HG02763 (cell line): ENCODE data around the gene PPARA.
A peak's percentile ranks its signal among the peaks of the same experiment; 100 is the strongest.
"Not testable (repeated sequence)": the region's sequence is repeated elsewhere in the genome, so short reads cannot be mapped to it uniquely, and the experiment has no call there.

Experiments
- ATAC-seq: cut with Tn5 transposase; IDR thresholded peaks from one replicate; pipeline ENCODE4 v1.9.1; 2021; ENCODE audit warnings: mild to moderate bottlenecking, moderate library complexity; ENCODE audit not compliant: unreplicated experiment

PPARA gene

GRCh38 chr22:46240506-46240905 lies 90.2 kb downstream of the PPARA start:
- ATAC-seq = no peak

DNA sequence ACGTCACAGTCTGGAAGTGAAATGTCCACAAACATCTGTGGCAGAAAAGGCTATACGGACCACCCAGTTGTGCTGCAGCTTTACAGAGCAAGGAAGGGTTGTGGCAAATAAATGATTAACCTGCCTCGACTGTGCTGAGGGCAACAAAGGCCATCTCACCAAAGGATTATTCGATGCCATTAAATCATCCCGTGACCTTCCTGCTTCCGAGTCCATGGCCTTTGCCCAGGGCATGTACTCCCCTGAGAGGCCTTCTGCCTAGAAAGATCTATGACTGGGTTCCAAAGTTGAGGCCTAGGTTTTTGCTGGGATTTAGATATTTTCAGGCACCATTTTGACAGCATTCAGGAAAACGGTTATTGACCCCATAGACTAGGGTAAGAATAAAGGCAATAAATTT lies 90.6 kb downstream of the PPARA start:
- ATAC-seq = no peak

DNA sequence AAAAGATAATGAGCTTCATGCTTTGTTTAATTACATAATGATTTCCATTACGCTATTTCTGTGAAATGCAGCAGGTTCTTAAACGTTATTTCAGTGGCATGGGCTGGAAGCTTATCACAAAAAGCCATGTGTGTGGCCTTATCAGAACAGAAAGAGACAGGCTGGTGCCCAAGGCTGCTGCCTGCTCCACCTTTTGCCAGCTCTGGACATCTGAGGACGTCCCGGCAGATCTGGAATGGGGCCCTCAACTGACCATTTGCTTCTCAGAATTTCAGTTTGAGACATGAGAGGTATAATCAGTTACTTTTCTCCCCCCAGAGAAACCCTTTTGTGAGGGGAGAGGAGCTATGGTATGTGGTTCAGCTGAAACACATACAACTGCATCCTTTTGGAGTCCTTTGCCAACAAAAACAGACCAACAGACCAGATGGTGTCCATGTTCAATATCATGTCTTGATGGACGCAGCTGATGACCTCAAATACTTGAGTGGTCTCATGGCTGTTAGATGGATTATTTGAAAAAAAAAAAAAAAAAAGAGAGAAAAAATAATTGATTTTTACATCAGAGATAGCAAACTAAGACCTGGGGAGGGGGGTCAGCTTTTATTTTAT lies 91.2 kb downstream of the PPARA start:
- ATAC-seq = no peak

DNA sequence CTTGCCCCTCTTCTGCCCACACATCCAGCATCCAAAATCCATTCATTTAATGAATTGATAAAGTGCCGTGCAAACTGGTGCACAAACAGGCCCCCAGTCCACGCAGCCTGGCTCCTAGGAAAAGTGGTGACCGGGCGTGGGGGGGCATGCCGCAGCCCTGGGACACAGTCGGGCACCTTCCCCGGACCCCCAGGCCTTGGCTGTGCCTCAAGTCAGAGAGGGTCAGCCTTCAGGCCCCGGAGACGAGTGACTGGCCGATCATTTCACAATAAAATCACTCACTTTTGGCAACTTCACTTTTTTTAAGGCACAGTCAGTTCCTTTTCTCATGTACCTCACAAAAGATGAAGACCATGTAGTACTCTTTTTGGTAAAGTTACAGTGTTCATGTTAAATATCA lies 91.8 kb downstream of the PPARA start:
- ATAC-seq = no peak

DNA sequence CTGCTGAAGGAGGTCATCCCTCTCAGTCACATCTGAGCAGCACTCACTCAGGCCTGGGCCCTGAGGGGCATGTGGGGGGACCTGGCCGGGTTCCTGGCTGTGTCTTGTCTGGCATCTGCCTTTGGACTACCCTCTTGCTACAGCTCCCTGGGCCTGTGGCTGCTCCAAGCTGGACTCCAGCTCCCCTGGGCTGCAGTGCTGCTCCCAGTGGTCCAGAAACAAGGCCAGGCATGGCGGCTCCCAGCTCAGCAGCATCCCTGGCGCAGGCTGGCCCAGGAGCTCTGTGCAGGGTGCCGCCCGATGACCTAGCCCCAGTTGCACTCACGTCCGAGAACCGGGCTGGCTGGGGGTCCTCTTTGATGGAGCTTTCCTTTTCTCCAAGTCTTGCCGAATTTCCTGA lies 94.4 kb downstream of the PPARA start:
- no peak for ATAC-seq

GRCh38 chr22:46245511-46245910 lies 95.2 kb downstream of the PPARA start:
- ATAC-seq = no peak

- no peak for ATAC-seq
Measured at GRCh38 chr22:46246178-46246577, 95.9 kb downstream of the PPARA start.

GRCh38 chr22:46247443-46247975 lies 97.2 kb downstream of the PPARA start:
- no peak for ATAC-seq

DNA sequence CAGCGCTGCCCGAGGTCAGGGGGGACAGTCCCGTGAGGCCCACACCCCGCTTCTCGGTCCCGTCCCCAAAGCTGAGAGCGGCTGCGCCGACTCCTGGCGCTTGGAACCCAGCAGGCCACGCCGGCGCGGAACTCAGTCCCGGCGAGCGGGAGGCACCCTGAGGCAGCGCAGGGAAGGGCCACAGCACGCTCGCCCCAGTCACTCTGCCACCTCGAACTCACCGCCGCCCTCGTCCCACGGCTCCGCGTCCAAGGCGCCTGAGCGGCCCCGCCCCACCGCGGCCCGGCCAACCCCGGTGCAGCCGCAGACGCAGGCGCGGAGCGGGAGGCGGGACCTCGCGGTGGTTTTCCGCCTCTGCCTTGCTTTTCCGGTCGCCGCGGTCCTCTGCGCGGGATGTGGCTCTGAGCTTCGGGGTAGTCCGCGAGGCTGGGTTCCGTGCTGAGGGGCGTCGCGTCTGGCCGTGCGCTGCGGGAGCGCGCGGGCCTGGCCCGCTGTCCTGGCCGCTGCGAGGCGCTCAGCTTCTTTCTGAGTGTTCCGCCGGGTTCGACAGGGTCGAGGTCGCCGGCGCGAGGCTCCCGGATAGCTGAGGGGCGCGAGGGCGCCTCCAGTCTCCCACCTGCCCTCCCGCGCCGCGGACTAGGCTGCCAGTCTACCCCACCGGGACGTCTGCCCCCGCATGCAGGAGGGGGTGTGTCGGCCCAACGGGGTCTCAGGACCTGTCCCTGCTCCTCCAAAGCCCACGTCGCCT lies 99.9 kb downstream of the PPARA start, which contains the start of gene CDPF1:
CDPF1 (minus strand) TSS at position 259 of the 748 bp plus-strand sequence. CDS start 2,009 bp downstream, outside the sequence.
- ATAC-seq = peak; percentile 85

DNA sequence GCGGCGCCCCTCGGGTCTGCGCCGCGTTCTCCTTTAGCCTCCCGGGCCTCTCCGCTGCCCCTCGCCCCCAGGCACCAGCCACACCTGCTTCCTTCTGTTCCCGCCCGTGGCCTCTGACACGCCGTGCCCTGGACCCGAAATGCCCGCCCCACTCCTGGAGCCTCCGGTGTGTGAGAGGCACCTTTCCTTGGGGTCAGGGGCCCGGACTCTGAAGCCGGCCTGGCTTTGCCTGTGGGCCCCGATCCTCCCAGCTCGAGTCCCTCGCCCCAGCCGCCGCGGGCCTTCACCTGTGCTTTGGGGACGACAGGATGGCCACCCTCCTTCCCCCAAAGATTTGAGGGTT lies 100.4 kb downstream of the PPARA start:
- no peak for ATAC-seq

- ATAC-seq = no peak
Measured at GRCh38 chr22:46251266-46251665, 100.9 kb downstream of the PPARA start.

DNA sequence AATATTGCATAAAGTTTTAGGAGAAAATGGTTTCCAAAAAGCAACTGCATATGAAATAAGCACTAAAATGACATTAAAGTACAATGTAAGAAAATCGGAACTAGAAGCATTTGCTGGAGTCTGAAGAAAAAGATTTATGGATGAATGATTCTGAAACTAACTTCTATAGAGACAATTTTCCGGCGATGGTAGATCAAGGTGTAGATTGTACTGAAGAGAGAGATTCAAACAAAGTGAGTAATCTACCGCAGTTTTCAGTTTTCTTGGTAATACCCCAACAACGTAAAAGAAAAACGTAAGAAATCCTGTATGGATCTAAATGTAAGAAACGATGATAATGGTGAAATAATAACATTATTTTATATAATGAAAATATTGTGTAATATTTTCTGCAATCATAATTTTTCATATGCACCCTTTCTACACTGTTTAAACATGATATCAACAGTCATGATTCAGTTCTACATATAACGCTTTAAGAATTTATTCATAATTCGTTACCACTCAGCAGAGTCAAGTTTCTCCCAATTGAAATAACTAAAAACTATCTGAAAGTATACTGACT lies 101.6 kb downstream of the PPARA start:
- no peak for ATAC-seq

DNA sequence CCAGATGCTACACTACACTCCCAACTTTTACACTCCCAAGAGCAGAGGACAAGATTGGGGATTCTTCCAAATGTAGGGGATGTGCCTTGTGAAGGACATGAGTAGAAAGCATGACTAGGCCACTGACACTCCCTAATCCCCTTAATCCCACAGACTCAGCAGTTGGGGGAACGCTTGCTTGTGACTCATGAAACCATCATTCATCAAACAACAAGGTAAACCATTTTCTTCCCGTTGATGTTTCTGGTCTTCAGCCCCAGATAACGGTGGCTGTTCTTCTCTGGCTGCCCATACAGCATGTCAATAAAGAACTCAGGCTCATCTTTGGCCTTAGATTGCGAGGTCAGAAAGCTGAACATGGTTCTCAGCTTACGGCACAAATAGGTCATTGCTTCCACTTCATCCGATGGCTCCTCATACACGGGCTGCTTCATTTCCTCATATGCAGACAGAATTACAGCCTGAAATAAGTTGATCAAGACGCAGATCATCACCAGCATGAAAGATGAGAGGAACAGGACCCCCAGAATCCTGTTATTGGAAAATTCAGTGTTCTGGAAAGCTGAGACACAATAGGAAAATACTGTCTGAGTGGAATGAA lies 106.1 kb downstream of the PPARA start:
- no peak for ATAC-seq

DNA sequence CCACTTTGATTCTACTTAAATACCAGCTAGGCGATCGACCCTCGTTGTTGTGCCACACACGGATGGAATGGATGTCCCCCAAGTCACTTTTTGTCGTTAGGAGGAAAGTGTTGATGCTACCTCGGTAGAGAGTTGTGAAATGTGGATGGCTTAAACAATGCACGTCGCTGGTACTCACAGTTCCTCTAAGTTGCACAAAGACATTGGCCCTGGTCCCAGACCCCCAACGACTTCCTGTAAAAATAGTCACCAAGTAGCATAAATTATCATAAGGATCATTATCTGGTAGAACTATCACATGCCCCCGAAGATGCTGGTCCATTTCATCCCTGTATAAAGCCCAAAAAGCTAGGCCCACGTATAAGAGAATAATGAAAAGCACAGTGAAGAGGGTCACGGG lies 109.0 kb downstream of the PPARA start:
- ATAC-seq = no peak

DNA sequence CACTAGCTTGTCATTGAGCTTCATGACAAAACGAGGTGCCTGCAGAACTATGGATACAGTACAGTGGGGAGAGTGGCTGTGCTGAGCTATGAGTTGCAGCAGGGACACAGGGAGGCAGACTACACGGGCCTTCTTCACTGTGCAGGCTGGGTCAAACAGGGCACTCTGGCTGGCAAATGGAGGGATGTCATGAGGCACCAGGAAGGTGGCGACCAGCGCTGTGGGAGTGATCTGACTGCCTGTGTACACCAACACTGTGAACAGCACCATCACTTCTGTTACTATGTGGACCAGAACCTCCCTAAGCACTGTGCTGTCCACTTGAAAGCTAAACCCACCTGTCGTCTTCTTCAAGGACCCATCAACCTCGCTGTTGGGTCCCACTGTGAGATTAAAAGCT lies 109.7 kb downstream of the PPARA start:
- ATAC-seq = no peak

DNA sequence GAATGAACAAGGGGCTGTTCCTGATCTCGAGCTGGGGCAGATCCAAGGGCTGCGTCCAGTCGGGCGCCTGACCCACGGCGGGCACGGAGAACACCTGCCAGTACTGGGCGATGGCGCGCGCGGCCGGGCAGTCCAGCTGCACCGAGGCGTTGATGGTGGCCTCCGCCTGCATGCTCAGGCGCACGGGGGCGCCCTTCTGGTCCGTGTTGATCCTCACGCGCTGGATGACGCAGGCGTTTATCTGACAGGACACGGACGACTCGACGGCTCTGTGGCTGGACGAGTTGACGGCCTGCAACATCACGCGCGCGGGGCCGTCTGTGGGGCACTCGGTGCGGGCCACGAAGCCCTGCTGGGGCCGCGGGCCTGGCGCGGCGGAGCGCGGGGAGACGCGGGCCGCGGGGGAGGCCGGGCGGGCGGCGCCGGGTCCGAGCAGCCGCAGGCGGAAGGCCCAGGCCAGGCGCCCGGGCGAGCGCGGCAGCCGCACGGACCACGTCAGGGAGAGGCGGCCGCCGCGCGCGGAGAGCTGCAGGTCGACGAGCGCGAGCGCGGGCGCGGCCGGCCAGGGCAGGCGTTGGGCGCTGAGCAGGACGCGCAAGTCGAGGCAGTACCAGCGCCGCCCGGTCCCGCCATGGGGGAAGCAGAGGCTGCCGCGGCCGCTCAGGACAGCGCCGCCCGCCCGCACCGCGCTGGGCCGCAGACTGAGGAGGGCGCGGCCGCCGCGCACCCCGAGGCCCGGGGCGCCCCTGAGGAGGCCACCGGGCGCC lies 112.3 kb downstream of the PPARA start:
- no peak for ATAC-seq

DNA sequence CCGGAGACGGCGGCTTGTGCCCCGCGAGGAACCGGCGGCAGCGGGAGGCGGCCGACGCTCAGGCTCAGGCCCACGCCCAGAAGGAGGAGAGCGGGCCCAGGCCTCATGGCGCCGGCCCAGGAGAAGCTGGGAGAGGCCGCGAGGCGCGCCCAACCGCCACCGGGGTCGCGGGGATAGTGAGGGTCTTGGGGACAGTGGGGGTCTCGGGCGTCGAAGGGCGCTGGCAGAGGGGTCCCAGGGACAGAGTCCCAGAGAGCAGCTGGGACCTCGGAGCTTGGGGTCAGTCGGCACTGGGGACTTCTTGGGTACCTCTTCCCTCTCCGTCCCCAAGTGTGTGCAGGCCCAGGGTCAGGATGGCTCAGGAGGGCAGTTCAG lies 112.9 kb downstream of the PPARA start, which contains the start of gene PKDREJ:
PKDREJ (minus strand) TSS at position 128 of the 375 bp plus-strand sequence; CDS start at position 107, 21 bp downstream.
- ATAC-seq = no peak

DNA sequence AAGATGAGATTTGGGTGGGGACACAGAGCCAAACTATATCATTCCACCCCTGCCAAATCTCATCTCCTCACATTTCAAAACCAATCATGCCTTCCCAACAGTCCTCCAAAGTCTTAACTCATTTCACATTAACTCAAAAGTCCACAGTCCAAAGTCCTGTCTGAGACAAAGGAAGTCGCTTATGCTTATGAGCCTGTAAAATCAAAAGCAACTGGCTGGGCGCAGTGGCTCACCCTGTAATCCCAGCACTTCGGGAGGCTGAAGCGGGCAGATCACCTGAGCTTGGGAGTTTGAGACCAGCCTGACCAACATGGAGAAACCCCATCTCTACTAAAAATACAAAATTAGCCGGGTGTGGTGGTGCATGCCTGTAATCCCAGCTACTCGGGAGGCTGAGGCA lies 114.2 kb downstream of the PPARA start:
- ATAC-seq = not testable (repeated sequence)

DNA sequence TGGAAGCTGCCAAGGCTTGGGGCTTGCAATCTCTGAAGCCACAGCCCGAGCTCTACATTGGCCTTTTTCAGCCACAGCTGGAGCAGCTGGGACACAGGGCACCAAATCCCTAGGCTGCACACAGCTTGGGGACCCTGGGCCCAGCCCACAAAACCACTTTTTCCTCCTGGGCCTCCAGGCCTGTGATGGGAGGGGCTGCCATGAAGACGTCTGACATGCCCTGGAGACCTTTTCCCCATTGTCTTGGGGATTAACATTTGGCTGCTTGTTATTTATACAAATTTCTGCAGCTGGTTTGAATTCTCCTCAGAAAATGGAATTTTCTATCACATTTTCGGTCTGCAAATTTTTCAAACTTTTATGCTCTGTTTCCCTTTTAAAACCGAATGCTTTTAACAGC lies 115.3 kb downstream of the PPARA start:
- not testable (repeated sequence) for ATAC-seq

DNA sequence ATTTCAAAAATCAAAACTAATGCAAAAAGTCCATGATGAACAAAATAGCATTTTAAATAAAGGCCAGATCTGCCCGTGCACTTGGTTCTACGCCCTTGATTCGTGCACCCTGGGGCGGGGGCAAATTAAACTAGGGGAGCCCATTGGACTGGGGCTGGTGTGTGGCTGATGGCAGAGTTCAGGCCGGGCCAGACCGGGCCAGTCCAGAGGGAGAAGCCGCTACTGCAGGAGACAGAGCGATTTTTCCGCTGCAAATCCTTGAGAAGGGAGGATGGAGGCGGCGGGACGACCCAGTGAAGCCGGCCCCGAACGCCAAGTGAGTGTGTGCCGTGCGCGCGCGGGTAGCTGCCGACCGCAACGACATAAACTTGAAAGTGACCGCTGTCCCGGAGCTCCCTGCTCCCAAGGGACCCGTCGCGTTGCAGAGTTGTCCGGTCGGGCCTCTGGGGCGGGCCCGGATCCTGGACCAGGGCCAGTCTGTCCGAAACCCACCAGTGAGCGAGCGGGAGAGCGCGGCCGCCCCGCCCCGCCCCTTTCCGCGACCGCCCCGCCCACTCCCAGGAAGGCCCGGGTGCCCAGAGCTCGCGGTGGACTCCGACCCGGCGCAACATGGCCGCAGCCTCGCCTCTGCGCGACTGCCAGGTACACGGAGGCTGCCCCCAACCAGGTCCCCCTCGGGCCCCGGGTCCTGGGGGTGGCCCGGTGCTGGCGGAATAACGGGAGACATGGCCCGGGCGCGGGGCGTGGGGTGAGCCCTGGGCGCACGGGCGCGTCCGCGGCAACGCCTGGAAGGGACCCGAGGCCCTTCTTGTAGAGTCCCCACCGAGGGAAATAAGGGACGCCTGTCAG lies 117.3 kb downstream of the PPARA start, which contains the start of gene TTC38:
TTC38 (plus strand) TSS at position 578 of the 849 bp plus-strand sequence; CDS start at position 610, 32 bp downstream.
- ATAC-seq = peak; percentile 75
